Transverse colon (tissue), 4 donors: ENCODE results near the gene PTBP1. TPM values are rescaled to one million over a fixed set of nuclear protein-coding genes. Genes with fewer than 3 reads are reported as not detected.
"Not testable (repeated sequence)": the region's sequence is repeated elsewhere in the genome, so short reads cannot be mapped to it uniquely, and the experiment has no call there.

Experiments
- DNase-seq: peaks from one replicate; pipeline ENCODE4 v3.0.0-alpha.2; 2019
- H3K27ac ChIP-seq, 4 donors: fragments of 200-600 bp; sonication (generic); 2 replicates each; pipeline ENCODE4 v1.5.1; 2016 to 2018; ENCODE audit warnings: inconsistent platforms in 4 of 4
- H3K27me3 ChIP-seq: fragments of 200-600 bp; sonication (generic); 2 replicates; pipeline ENCODE4 v1.5.1; 2017; ENCODE audit warnings: inconsistent platforms
- H3K36me3 ChIP-seq, 4 donors: fragments of 200-600 bp; sonication (generic); 2 replicates each; pipeline ENCODE4 v1.5.1; 2017 to 2019; ENCODE audit warnings: inconsistent platforms in 4 of 4
- H3K4me1 ChIP-seq, 4 donors: fragments of 200-600 bp; sonication (generic); 2 replicates each; pipeline ENCODE4 v1.5.1; 2017 to 2020; ENCODE audit warnings: inconsistent platforms in 4 of 4
- H3K4me3 ChIP-seq, 4 donors: fragments of 200-600 bp; sonication (generic); 1 replicate in 1 of 4; 2 replicates in 3 of 4; pipeline versions ENCODE4 v1.5.1 to v1.6.1; 2017 to 2019; ENCODE audit warnings: inconsistent platforms in 4 of 4
- H3K9me3 ChIP-seq, 2 donors: fragments of 200-600 bp; sonication (generic); 2 replicates each; pipeline ENCODE4 v1.5.1; 2017 to 2019; ENCODE audit warnings: inconsistent platforms in 2 of 2
- CTCF ChIP-seq, 5 experiments: fragments of 200-600 bp in 3 of 5; fragments of 450-650 bp in 2 of 5; sonication (generic) in 3 of 5; IDR thresholded peaks; 1 replicate in 2 of 5; 2 replicates in 3 of 5; pipeline ENCODE4 v1.5.1; 2016 to 2017; ENCODE audit warnings: antibody characterized with exemption in 5 of 5, inconsistent platforms in 3 of 5, mild to moderate bottlenecking in 2 of 5, moderate library complexity in 1 of 5
- EP300 ChIP-seq: sonication (generic); formaldehyde crosslinking; IDR thresholded peaks from one replicate; pipeline ENCODE4 v1.6.1; 2017; ENCODE audit warnings: antibody characterized with exemption, low read depth
- POLR2A ChIP-seq: fragments of 450-650 bp; IDR thresholded peaks from one replicate; pipeline ENCODE4 v1.6.1; 2016; ENCODE audit warnings: antibody characterized with exemption, mild to moderate bottlenecking, moderate library complexity
- POLR2AphosphoS5 ChIP-seq, 3 donors: sonication (generic); formaldehyde crosslinking; IDR thresholded peaks; one replicate each; pipeline ENCODE4 v1.6.1; 2016; ENCODE audit warnings: antibody characterized with exemption in 3 of 3
- WGBS, 2 donors: methylation state at CpG; one replicate each; pipeline ENCODE4 v1.1.5; 2018; ENCODE audit warnings: low coverage in 1 of 2; 5-methylcytosine and 5-hydroxymethylcytosine counted together
- in situ Hi-C, 4 donors: fragments of 200-750 bp; cut with MboI; loops; one replicate each; pipeline versions ENCODE4 v1.15.0 to v1.15.1; 2017; ENCODE audit warnings: low sequenced_read_pairs in 3 of 4, low pct_ligation_motif_present in 1 of 4, low pct_unique_long_range_greater_than_20kb in 1 of 4
- intact Hi-C: fragments of 100-400 bp; cut with DNase I; formaldehyde crosslinking; loops from one replicate; pipeline ENCODE4 v1.15.1; 2023; ENCODE audit warnings: low total_unique reads
- total RNA-seq, 4 donors: library from RNA; depleted of rRNA; stranded (reverse); fragments of >200 nt; gene quantifications; one replicate each; pipeline ENCODE4 v1.1.0, GENCODE V29; 2016

PTBP1 gene
- total RNA-seq, 4 donors from 2014 or later = 145 to 258 (median 194) TPM

- no peak for DNase-seq
- Histone ChIP-seq H3K9me3 (no peaks in the 10 kb centered on the region), H3K4me1 (peaks cover 6 to 17% (median 11%) of the 10 kb centered on the region in 4 donors), H3K4me3 (no peak overlapping the region), H3K27me3 (peaks cover 91% of the 10 kb centered on the region), H3K27ac (no peak overlapping the region), H3K36me3 (no peaks in the 10 kb centered on the region)
- intact Hi-C loops (loop anchor here (10.0 kb wide), 1 partner anchor 70 kb away; no protein-coding TSS in a partner anchor), in situ Hi-C loops (no loop called here)
- TF ChIP-seq POLR2A (no peak), CTCF (IDR thresholded peaks at IDR 0.05) (no peak)
- 22 to 41% methylated on average over 3 to 10 of the region's 11 CpGs for WGBS, 2 donors
These were observed 47.3 kb downstream of the PTBP1 start for GRCh38 chr19:844546-844971.

- no peaks in the 10 kb centered on the region for H3K36me3 ChIP-seq
- no peak overlapping the region for H3K27ac ChIP-seq
- 32 to 66% methylated on average over 3 to 36 of the region's 37 CpGs for WGBS, 2 donors
- TF ChIP-seq POLR2AphosphoS5 (IDR thresholded peaks at IDR 0.05) (no peak), EP300 (no peak), CTCF (IDR thresholded peaks at IDR 0.05) (no peak), POLR2A (no peak)
- no peaks in the 10 kb centered on the region for H3K9me3 ChIP-seq
- DNase-seq = no peak
- H3K4me3 ChIP-seq = no peak overlapping the region
- intact Hi-C loops (loop anchor here (10.0 kb wide), 1 partner anchor 71 kb away; no protein-coding TSS in a partner anchor), in situ Hi-C loops (no loop called here)
- peaks cover 89% of the 10 kb centered on the region for H3K27me3 ChIP-seq
- H3K4me1 ChIP-seq = peaks cover 6 to 20% (median 13%) of the 10 kb centered on the region in 4 donors
These were observed 48.7 kb downstream of the PTBP1 start for GRCh38 chr19:845707-846521.

GRCh38 chr19:848386-848921, 51.2 kb downstream of the PTBP1 start:
- 34% methylated on average over 12 of the region's 12 CpGs; no CpG with 5 or more reads in 1 of the 2 donors for WGBS, 2 donors
- no peak overlapping the region for H3K27ac ChIP-seq
- in situ Hi-C loops (no loop called here), intact Hi-C loops (loop anchor here (10.0 kb wide), 1 partner anchor 74 kb away; no protein-coding TSS in a partner anchor)
- TF ChIP-seq EP300 = no peak
- TF ChIP-seq POLR2A = no peak
- no peak for TF ChIP-seq POLR2AphosphoS5 (IDR thresholded peaks at IDR 0.05)
- TF ChIP-seq CTCF (IDR thresholded peaks at IDR 0.05) = no peak
- peaks cover 3 to 19% (median 9%) of the 10 kb centered on the region in 4 donors for H3K4me1 ChIP-seq
- peaks cover 90% of the 10 kb centered on the region for H3K27me3 ChIP-seq
- no peak for DNase-seq
- no peaks in the 10 kb centered on the region for H3K9me3 ChIP-seq
- no peak overlapping the region for H3K4me3 ChIP-seq
- no peaks in the 10 kb centered on the region for H3K36me3 ChIP-seq

GRCh38 chr19:849195-849594, 51.9 kb downstream of the PTBP1 start:
- 63% methylated on average over 8 of the region's 8 CpGs; no CpG with 5 or more reads in 1 of the 2 donors for WGBS, 2 donors
- intact Hi-C loops = loop anchor here (10.0 kb wide), 1 partner anchor 74 kb away; no protein-coding TSS in a partner anchor
- DNase-seq, H3K36me3 ChIP-seq, in situ Hi-C loops, H3K27ac ChIP-seq, H3K9me3 ChIP-seq, H3K4me3 ChIP-seq: not testable (repeated sequence)
- H3K4me1 ChIP-seq = peaks cover 0 to 13% (median 3%) of the 10 kb centered on the region in 4 donors
- H3K27me3 ChIP-seq = peaks cover 88% of the 10 kb centered on the region
